ENCODE data around the gene ZNF740.

DNA sequence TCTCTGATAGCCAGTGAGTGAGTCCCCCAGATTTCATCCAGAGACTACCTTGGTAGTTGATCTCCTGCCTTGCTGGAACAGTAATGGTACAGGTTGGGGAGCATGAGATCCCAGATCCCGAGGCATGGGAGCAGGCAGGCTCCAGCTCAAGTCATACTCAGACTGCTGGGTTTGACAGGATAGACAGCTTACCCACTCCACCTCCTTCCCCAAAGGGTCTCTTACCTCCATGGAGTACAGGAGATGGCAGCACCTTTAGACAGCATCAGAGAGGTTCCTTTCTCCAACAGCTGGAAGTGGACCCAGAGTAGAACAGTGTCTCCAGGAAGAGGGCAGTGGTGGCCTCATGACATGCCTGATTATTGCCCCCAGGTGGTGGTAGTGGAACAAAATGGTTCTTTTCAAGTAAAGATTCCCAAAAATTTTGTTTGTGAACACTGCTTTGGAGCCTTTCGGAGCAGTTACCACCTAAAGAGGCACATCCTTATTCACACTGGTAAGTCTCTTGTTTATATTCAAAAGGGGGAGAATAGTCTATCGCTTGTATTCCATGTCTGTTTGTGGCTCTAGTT is 5.1 kb downstream of the ZNF740 start:
- TF ChIP-seq, protein P1, sequence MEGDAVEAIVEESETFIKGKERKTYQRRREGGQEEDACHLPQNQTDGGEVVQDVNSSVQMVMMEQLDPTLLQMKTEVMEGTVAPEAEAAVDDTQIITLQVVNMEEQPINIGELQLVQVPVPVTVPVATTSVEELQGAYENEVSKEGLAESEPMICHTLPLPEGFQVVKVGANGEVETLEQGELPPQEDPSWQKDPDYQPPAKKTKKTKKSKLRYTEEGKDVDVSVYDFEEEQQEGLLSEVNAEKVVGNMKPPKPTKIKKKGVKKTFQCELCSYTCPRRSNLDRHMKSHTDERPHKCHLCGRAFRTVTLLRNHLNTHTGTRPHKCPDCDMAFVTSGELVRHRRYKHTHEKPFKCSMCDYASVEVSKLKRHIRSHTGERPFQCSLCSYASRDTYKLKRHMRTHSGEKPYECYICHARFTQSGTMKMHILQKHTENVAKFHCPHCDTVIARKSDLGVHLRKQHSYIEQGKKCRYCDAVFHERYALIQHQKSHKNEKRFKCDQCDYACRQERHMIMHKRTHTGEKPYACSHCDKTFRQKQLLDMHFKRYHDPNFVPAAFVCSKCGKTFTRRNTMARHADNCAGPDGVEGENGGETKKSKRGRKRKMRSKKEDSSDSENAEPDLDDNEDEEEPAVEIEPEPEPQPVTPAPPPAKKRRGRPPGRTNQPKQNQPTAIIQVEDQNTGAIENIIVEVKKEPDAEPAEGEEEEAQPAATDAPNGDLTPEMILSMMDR (conservative IDR thresholded peaks at IDR 0.05 in 1 of 2, IDR thresholded peaks at IDR 0.05 in 1 of 2; ENCODE audit: extremely low read depth in 1 of 2, insufficient read depth in 1 of 2, low read depth in 1 of 2, low read length in 2 of 2) = no peak
- no peak for TF ChIP-seq EZH2 (IDR thresholded peaks at IDR 0.05; ENCODE audit: borderline replicate concordance, low read length)
